Measurements from ENCODE around the gene ILF3.

Gene ILF3

GRCh38 chr19:10636304-10636972 lies 17.7 kb upstream of the ILF3 start:
- no peak overlapping the region for H2BK120ac ChIP-seq (ENCODE audit: low read depth, low read length)
- H3K23ac ChIP-seq (ENCODE audit: low read length), result no peak overlapping the region
- H3K56ac ChIP-seq (ENCODE audit: low read length), result no peak overlapping the region
- H3K9ac ChIP-seq (ENCODE audit: low read length), result no peak overlapping the region
- H2BK15ac ChIP-seq (replicated peaks; ENCODE audit: low read depth), result no peak overlapping the region
- no peak overlapping the region for H3K4me3 ChIP-seq (ENCODE audit: low read length)
- no peak overlapping the region for H3K4ac ChIP-seq (ENCODE audit: low read depth, low read length)
- no peak for DNase-seq
- H3K27ac ChIP-seq (ENCODE audit: low read depth, low read length), result no peak overlapping the region
- H4K8ac ChIP-seq (ENCODE audit: low read depth, low read length), result no peak overlapping the region
- H3K4me1 ChIP-seq (ENCODE audit: control insufficient read depth, low read depth, low read length), result no peaks in the 10 kb centered on the region
- H3K79me2 ChIP-seq (ENCODE audit: control insufficient read depth, insufficient read depth, low read length), result no peaks in the 10 kb centered on the region
- no peak overlapping the region for H2AK5ac ChIP-seq (ENCODE audit: low read length)
- H3K4me2 ChIP-seq (ENCODE audit: low read length), result no peak overlapping the region
- H3K18ac ChIP-seq (ENCODE audit: low read length), result no peak overlapping the region
- no CpG with 5 or more reads among the region's 37 CpGs for WGBS (ENCODE audit: extremely low coverage, insufficient coverage, low lambda C conversion rate)
- no peaks in the 10 kb centered on the region for H3K79me1 ChIP-seq (ENCODE audit: low read length)
- peaks cover 26% of the 10 kb centered on the region for H3K36me3 ChIP-seq (ENCODE audit: control insufficient read depth, insufficient read depth, low read length)
- H2BK5ac ChIP-seq (ENCODE audit: low read length), result no peak overlapping the region
- H3K27me3 ChIP-seq (ENCODE audit: insufficient read depth, low read length, poor library complexity), result no peaks in the 10 kb centered on the region
- no peak overlapping the region for H4K5ac ChIP-seq (ENCODE audit: low read length)

- no peak overlapping the region for H2BK15ac ChIP-seq (replicated peaks; ENCODE audit: low read depth)
- no peaks in the 10 kb centered on the region for H3K79me2 ChIP-seq (ENCODE audit: control insufficient read depth, insufficient read depth, low read length)
- H3K18ac ChIP-seq (ENCODE audit: low read length), result no peak overlapping the region
- H3K27me3 ChIP-seq (ENCODE audit: insufficient read depth, low read length, poor library complexity), result no peaks in the 10 kb centered on the region
- no peak overlapping the region for H2BK120ac ChIP-seq (ENCODE audit: low read depth, low read length)
- H3K4ac ChIP-seq (ENCODE audit: low read depth, low read length), result no peak overlapping the region
- no peaks in the 10 kb centered on the region for H3K4me1 ChIP-seq (ENCODE audit: control insufficient read depth, low read depth, low read length)
- H4K5ac ChIP-seq (ENCODE audit: low read length), result no peak overlapping the region
- no peak overlapping the region for H3K23ac ChIP-seq (ENCODE audit: low read length)
- no peak overlapping the region for H2BK5ac ChIP-seq (ENCODE audit: low read length)
- H2AK5ac ChIP-seq (ENCODE audit: low read length), result no peak overlapping the region
- no peak overlapping the region for H3K9ac ChIP-seq (ENCODE audit: low read length)
- DNase-seq, result no peak
- no peak overlapping the region for H3K56ac ChIP-seq (ENCODE audit: low read length)
- no peak overlapping the region for H4K8ac ChIP-seq (ENCODE audit: low read depth, low read length)
- no peak overlapping the region for H3K27ac ChIP-seq (ENCODE audit: low read depth, low read length)
- H3K4me2 ChIP-seq (ENCODE audit: low read length), result no peak overlapping the region
- no peaks in the 10 kb centered on the region for H3K79me1 ChIP-seq (ENCODE audit: low read length)
- WGBS (ENCODE audit: extremely low coverage, insufficient coverage, low lambda C conversion rate), result no CpG with 5 or more reads among the region's 8 CpGs
- H3K36me3 ChIP-seq (ENCODE audit: control insufficient read depth, insufficient read depth, low read length), result peaks cover 24% of the 10 kb centered on the region
- H3K4me3 ChIP-seq (ENCODE audit: low read length), result no peak overlapping the region
These were observed 16.3 kb upstream of the ILF3 start for GRCh38 chr19:10637894-10638293.

GRCh38 chr19:10639836-10640235 lies 14.3 kb upstream of the ILF3 start:
- Histone ChIP-seq H2BK15ac (replicated peaks; ENCODE audit: low read depth) (no peak overlapping the region), H3K36me3 (ENCODE audit: control insufficient read depth, insufficient read depth, low read length) (peaks cover 21% of the 10 kb centered on the region), H3K4me2 (ENCODE audit: low read length) (no peak overlapping the region), H3K4me1 (ENCODE audit: control insufficient read depth, low read depth, low read length) (peaks cover 6% of the 10 kb centered on the region), H3K79me2 (ENCODE audit: control insufficient read depth, insufficient read depth, low read length) (no peaks in the 10 kb centered on the region), H3K56ac (ENCODE audit: low read length) (no peak overlapping the region), H4K5ac (ENCODE audit: low read length) (no peak overlapping the region), H3K4ac (ENCODE audit: low read depth, low read length) (no peak overlapping the region), H3K18ac (ENCODE audit: low read length) (no peak overlapping the region), H2BK120ac (ENCODE audit: low read depth, low read length) (no peak overlapping the region), H4K8ac (ENCODE audit: low read depth, low read length) (no peak overlapping the region), H3K27me3 (ENCODE audit: insufficient read depth, low read length, poor library complexity) (no peaks in the 10 kb centered on the region), H3K23ac (ENCODE audit: low read length) (no peak overlapping the region), H2BK5ac (ENCODE audit: low read length) (no peak overlapping the region), H3K27ac (ENCODE audit: low read depth, low read length) (no peak overlapping the region), H2AK5ac (ENCODE audit: low read length) (no peak overlapping the region), H3K79me1 (ENCODE audit: low read length) (no peaks in the 10 kb centered on the region), H3K9ac (ENCODE audit: low read length) (no peak overlapping the region), H3K4me3 (ENCODE audit: low read length) (no peak overlapping the region)
- no CpG with 5 or more reads among the region's 8 CpGs for WGBS (ENCODE audit: extremely low coverage, insufficient coverage, low lambda C conversion rate)
- DNase-seq, result no peak

GRCh38 chr19:10640361-10640760 lies 13.8 kb upstream of the ILF3 start:
- H3K4me3 ChIP-seq (ENCODE audit: low read length), result no peak overlapping the region
- H4K8ac ChIP-seq (ENCODE audit: low read depth, low read length), result no peak overlapping the region
- H3K79me1 ChIP-seq (ENCODE audit: low read length), result no peaks in the 10 kb centered on the region
- peaks cover 16% of the 10 kb centered on the region for H3K36me3 ChIP-seq (ENCODE audit: control insufficient read depth, insufficient read depth, low read length)
- no peak overlapping the region for H2AK5ac ChIP-seq (ENCODE audit: low read length)
- H3K27me3 ChIP-seq (ENCODE audit: insufficient read depth, low read length, poor library complexity), result no peaks in the 10 kb centered on the region
- H4K5ac ChIP-seq (ENCODE audit: low read length), result no peak overlapping the region
- H3K79me2 ChIP-seq (ENCODE audit: control insufficient read depth, insufficient read depth, low read length), result no peaks in the 10 kb centered on the region
- no CpG with 5 or more reads among the region's 2 CpGs for WGBS (ENCODE audit: extremely low coverage, insufficient coverage, low lambda C conversion rate)
- no peak overlapping the region for H3K4ac ChIP-seq (ENCODE audit: low read depth, low read length)
- H3K4me2 ChIP-seq (ENCODE audit: low read length), result no peak overlapping the region
- no peak overlapping the region for H2BK5ac ChIP-seq (ENCODE audit: low read length)
- H2BK120ac ChIP-seq (ENCODE audit: low read depth, low read length), result no peak overlapping the region
- no peak overlapping the region for H3K27ac ChIP-seq (ENCODE audit: low read depth, low read length)
- no peak overlapping the region for H3K23ac ChIP-seq (ENCODE audit: low read length)
- no peak overlapping the region for H3K18ac ChIP-seq (ENCODE audit: low read length)
- H3K4me1 ChIP-seq (ENCODE audit: control insufficient read depth, low read depth, low read length), result peaks cover 6% of the 10 kb centered on the region
- no peak overlapping the region for H3K56ac ChIP-seq (ENCODE audit: low read length)
- DNase-seq, result no peak
- H2BK15ac ChIP-seq (replicated peaks; ENCODE audit: low read depth), result no peak overlapping the region
- H3K9ac ChIP-seq (ENCODE audit: low read length), result no peak overlapping the region

- no peak overlapping the region for H2BK5ac ChIP-seq (ENCODE audit: low read length)
- H3K18ac ChIP-seq (ENCODE audit: low read length), result no peak overlapping the region
- H4K5ac ChIP-seq (ENCODE audit: low read length), result no peak overlapping the region
- no peak overlapping the region for H4K8ac ChIP-seq (ENCODE audit: low read depth, low read length)
- no peak overlapping the region for H3K4me3 ChIP-seq (ENCODE audit: low read length)
- no peak overlapping the region for H3K4ac ChIP-seq (ENCODE audit: low read depth, low read length)
- no peak overlapping the region for H2BK120ac ChIP-seq (ENCODE audit: low read depth, low read length)
- H3K36me3 ChIP-seq (ENCODE audit: control insufficient read depth, insufficient read depth, low read length), result peaks cover 14% of the 10 kb centered on the region
- H3K4me1 ChIP-seq (ENCODE audit: control insufficient read depth, low read depth, low read length), result peaks cover 6% of the 10 kb centered on the region
- no peaks in the 10 kb centered on the region for H3K79me1 ChIP-seq (ENCODE audit: low read length)
- H3K56ac ChIP-seq (ENCODE audit: low read length), result no peak overlapping the region
- WGBS (ENCODE audit: extremely low coverage, insufficient coverage, low lambda C conversion rate), result no CpG with 5 or more reads among the region's 4 CpGs
- H3K23ac ChIP-seq (ENCODE audit: low read length), result no peak overlapping the region
- H2BK15ac ChIP-seq (replicated peaks; ENCODE audit: low read depth), result no peak overlapping the region
- no peak overlapping the region for H2AK5ac ChIP-seq (ENCODE audit: low read length)
- H3K27me3 ChIP-seq (ENCODE audit: insufficient read depth, low read length, poor library complexity), result no peaks in the 10 kb centered on the region
- no peak for DNase-seq
- H3K9ac ChIP-seq (ENCODE audit: low read length), result no peak overlapping the region
- H3K27ac ChIP-seq (ENCODE audit: low read depth, low read length), result no peak overlapping the region
- no peak overlapping the region for H3K4me2 ChIP-seq (ENCODE audit: low read length)
- H3K79me2 ChIP-seq (ENCODE audit: control insufficient read depth, insufficient read depth, low read length), result no peaks in the 10 kb centered on the region
These were observed 12.9 kb upstream of the ILF3 start for GRCh38 chr19:10641248-10641647.
